ENCODE measurements around the gene KMT2C. TPM values are rescaled to one million over a fixed set of nuclear protein-coding genes. Genes with fewer than 3 reads are reported as not detected.
A peak's percentile ranks its signal among the peaks of the same experiment; 100 is the strongest.

The KMT2C gene
- total and polyA plus RNA-seq, 2 of the 13 experiments (the other 11 are each of a cell fraction or from before 2014, with no cell fraction given), result 7.1 to 14.4 TPM

DNA sequence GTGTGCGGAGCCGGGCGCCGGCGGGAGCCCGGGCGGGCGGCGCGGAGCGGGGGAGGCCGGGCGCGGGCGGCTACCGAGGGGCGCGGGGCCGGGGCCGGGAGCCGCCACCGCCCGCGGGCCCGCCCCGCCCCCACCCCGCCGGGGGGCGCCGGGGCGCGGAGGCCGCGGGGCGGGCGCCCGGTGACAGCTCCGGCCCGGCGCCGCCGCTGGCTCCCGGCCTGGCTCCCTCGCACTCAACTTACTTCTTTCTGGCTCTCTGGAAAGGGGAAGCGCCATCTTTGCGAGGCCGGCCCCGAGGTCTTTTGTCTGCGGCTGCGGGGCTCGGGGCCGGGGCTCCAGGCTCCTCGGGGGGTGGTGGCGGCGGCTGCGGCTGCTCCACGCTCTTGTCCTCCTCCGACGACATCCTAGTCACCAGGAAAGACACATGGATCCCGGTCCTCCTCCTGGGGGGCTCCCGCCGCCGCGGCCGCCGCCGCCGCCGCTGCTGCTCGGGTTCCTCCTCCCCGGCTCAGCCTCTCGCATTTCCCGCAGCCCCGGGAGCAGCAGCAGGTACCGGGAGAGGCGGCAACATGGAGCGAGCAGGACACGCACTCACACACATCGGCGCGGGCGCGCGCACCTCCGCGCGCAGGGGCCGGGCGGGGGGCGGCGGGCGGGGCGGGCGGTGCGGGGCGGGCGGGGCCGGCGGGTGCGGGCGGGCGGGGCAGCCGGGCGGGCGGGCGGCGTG is at the start of gene KMT2C (continued):
- no peak for TF ChIP-seq ZNF180 (CRISPR knock-in tag; IDR thresholded peaks at IDR 0.05; ENCODE audit: borderline replicate concordance, low read depth)
- TF ChIP-seq, protein P1, sequence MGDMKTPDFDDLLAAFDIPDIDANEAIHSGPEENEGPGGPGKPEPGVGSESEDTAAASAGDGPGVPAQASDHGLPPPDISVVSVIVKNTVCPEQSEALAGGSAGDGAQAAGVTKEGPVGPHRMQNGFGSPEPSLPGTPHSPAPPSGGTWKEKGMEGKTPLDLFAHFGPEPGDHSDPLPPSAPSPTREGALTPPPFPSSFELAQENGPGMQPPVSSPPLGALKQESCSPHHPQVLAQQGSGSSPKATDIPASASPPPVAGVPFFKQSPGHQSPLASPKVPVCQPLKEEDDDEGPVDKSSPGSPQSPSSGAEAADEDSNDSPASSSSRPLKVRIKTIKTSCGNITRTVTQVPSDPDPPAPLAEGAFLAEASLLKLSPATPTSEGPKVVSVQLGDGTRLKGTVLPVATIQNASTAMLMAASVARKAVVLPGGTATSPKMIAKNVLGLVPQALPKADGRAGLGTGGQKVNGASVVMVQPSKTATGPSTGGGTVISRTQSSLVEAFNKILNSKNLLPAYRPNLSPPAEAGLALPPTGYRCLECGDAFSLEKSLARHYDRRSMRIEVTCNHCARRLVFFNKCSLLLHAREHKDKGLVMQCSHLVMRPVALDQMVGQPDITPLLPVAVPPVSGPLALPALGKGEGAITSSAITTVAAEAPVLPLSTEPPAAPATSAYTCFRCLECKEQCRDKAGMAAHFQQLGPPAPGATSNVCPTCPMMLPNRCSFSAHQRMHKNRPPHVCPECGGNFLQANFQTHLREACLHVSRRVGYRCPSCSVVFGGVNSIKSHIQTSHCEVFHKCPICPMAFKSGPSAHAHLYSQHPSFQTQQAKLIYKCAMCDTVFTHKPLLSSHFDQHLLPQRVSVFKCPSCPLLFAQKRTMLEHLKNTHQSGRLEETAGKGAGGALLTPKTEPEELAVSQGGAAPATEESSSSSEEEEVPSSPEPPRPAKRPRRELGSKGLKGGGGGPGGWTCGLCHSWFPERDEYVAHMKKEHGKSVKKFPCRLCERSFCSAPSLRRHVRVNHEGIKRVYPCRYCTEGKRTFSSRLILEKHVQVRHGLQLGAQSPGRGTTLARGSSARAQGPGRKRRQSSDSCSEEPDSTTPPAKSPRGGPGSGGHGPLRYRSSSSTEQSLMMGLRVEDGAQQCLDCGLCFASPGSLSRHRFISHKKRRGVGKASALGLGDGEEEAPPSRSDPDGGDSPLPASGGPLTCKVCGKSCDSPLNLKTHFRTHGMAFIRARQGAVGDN (CRISPR knock-in tag; IDR thresholded peaks at IDR 0.05), result peak; percentile 53
- TF ChIP-seq, protein P2, sequence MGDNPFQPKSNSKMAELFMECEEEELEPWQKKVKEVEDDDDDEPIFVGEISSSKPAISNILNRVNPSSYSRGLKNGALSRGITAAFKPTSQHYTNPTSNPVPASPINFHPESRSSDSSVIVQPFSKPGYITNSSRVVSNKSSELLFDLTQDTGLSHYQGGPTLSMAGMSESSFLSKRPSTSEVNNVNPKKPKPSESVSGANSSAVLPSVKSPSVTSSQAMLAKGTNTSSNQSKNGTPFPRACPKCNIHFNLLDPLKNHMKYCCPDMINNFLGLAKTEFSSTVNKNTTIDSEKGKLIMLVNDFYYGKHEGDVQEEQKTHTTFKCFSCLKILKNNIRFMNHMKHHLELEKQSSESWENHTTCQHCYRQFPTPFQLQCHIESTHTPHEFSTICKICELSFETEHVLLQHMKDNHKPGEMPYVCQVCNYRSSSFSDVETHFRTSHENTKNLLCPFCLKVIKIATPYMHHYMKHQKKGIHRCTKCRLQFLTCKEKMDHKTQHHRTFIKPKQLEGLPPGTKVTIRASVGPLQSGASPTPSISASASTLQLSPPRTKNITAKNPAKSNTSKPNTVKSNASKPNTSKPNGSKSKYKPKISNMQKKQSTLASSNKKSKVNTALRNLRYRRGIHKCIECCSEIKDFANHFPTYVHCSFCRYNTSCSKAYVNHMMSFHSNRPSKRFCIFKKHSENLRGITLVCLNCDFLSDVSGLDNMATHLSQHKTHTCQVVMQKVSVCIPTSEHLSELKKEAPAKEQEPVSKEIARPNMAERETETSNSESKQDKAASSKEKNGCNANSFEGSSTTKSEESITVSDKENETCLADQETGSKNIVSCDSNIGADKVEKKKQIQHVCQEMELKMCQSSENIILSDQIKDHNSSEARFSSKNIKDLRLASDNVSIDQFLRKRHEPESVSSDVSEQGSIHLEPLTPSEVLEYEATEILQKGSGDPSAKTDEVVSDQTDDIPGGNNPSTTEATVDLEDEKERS (CRISPR knock-in tag; IDR thresholded peaks at IDR 0.05), result no peak
- TF ChIP-seq ONECUT2 (CRISPR knock-in tag; IDR thresholded peaks at IDR 0.05), result no peak
- peak; percentile 15 for TF ChIP-seq RBM39 (IDR thresholded peaks at IDR 0.05; ENCODE audit: low read depth, low read length, poor library complexity, severe bottlenecking)
- peak; percentile 26; the same call in 1 of the 2 replicates for TF ChIP-seq ZFY (CRISPR knock-in tag; IDR thresholded peaks at IDR 0.05)
- TF ChIP-seq PHF8 (CRISPR knock-in tag; IDR thresholded peaks at IDR 0.05), result peak; percentile 53
- no peak for TF ChIP-seq SUZ12 (IDR thresholded peaks at IDR 0.05; ENCODE audit: low read depth, low read length)
- TF ChIP-seq, protein P3, sequence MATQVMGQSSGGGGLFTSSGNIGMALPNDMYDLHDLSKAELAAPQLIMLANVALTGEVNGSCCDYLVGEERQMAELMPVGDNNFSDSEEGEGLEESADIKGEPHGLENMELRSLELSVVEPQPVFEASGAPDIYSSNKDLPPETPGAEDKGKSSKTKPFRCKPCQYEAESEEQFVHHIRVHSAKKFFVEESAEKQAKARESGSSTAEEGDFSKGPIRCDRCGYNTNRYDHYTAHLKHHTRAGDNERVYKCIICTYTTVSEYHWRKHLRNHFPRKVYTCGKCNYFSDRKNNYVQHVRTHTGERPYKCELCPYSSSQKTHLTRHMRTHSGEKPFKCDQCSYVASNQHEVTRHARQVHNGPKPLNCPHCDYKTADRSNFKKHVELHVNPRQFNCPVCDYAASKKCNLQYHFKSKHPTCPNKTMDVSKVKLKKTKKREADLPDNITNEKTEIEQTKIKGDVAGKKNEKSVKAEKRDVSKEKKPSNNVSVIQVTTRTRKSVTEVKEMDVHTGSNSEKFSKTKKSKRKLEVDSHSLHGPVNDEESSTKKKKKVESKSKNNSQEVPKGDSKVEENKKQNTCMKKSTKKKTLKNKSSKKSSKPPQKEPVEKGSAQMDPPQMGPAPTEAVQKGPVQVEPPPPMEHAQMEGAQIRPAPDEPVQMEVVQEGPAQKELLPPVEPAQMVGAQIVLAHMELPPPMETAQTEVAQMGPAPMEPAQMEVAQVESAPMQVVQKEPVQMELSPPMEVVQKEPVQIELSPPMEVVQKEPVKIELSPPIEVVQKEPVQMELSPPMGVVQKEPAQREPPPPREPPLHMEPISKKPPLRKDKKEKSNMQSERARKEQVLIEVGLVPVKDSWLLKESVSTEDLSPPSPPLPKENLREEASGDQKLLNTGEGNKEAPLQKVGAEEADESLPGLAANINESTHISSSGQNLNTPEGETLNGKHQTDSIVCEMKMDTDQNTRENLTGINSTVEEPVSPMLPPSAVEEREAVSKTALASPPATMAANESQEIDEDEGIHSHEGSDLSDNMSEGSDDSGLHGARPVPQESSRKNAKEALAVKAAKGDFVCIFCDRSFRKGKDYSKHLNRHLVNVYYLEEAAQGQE (IDR thresholded peaks at IDR 0.05; ENCODE audit: borderline replicate concordance in 1 of 2, low read depth in 1 of 2, low read length in 2 of 2), result no peak
- TF ChIP-seq, protein P4, sequence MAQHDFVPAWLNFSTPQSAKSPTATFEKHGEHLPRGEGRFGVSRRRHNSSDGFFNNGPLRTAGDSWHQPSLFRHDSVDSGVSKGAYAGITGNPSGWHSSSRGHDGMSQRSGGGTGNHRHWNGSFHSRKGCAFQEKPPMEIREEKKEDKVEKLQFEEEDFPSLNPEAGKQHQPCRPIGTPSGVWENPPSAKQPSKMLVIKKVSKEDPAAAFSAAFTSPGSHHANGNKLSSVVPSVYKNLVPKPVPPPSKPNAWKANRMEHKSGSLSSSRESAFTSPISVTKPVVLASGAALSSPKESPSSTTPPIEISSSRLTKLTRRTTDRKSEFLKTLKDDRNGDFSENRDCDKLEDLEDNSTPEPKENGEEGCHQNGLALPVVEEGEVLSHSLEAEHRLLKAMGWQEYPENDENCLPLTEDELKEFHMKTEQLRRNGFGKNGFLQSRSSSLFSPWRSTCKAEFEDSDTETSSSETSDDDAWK (CRISPR knock-in tag; IDR thresholded peaks at IDR 0.05), result no peak
